ENCODE results near the gene ARRB1.

ARRB1 gene

DNA sequence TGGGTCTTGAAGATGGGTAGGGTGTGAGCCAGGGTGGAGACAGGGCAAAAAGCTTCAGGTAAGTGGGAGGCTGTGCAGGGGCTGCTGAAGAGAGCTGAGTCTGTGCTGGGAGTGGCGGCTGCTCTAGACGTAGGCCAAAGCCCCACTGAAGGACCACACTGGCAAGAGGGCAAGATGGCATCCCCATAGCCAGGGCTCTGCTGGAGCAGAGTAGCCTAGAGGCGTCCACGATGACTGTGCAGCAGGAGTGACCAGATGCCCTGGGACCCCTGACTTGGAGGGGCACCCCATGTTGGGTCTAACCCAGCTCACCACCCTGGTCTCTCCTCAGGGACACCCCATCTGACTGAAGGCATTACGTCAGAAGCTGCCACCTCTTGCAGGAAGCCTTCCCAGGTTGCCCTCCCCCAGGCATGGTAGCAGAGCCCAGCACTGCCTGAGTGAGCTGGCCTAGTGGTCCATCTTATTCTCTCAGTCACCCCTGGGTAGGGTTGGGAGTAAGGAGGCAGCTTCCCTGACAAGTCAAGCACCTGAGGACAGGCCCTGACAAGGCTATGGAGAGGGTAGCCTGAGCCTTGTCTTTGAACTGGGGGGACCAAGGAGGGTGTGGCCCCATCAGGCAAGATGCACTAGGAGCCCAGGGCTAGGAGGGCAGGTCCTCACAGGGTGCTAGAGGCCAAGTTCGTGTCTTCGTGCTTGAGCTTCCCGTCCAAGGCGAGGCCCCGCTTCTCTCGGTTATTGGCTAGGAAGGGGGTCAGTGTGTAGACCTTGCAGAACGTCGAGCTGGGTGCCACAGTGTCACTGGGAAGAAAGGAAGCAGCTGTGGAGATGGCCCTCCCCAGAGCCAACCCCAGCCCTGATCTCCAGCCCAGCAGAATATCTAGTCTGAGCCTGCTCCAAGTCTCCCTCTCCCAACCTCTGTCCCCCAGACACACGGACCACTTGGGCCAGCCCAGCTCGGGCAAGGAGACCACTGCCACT is 77.8 kb downstream of the ARRB1 start:
- no peak for DNase-seq (ENCODE audit: low read depth)

DNA sequence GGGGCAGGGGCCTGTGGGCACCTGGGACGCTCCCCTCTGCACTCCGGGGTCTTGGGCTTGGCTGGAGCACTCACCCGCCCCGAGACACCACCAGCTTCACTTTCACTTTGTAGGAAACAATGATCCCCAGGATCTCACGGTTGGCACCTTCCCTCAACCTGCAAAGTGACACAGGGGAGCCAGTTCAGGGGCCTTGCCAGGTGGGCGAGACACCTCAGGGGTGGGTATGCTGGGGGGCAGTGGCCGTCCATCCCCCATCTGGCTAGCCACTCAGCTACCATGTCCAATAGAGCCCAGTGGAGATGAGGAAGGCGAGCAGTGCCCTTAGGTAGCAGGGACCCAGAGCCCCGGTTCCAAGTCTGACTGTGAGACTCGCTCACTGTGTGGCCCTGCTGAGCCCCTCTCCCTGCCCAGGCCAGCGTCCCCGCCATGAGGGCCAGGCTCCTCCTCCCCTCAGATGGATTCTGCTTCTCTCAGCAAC is 78.6 kb downstream of the ARRB1 start:
- DNase-seq (ENCODE audit: low read depth): no peak

DNA sequence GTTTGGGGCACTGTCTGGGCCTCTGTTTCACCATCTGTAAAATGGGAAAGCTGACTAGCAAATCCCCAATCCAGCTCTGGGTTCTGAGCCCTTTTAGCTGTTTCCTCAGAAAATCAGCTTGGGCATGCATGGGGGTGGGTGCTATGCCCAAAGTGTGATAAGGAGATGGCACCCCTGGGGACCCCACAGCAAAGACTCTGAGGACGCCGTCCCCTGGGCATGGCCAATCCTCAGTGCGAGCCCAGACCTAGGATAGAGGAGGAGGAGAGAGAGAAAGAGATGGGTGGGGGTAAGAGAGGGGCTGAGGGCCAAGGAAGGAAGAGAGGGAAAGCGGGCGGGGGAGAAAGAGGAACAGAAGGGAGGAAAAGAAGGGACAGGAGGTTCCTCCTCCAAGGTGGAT is 79.1 kb downstream of the ARRB1 start:
- no peak for DNase-seq (ENCODE audit: low read depth)

DNA sequence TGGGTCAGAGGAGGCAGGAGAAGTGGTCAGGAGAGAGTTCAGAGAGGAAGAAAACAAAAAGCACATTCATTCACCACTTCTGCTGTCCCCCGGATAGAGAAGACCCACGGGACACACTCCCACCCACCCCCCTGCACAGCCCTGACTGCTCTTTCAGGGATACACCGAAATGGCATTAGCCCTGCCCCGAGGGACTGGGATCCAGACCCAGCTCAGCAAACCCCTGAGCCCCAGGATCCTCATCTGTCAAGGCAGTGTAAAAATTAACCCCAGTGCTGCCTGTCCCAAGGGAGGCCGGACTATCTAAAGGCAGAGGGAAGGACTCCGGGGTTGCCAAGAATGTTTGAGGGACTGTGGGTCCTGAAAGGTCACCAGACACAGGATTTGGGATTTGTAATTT is 79.7 kb downstream of the ARRB1 start:
- DNase-seq (ENCODE audit: low read depth): no peak

DNA sequence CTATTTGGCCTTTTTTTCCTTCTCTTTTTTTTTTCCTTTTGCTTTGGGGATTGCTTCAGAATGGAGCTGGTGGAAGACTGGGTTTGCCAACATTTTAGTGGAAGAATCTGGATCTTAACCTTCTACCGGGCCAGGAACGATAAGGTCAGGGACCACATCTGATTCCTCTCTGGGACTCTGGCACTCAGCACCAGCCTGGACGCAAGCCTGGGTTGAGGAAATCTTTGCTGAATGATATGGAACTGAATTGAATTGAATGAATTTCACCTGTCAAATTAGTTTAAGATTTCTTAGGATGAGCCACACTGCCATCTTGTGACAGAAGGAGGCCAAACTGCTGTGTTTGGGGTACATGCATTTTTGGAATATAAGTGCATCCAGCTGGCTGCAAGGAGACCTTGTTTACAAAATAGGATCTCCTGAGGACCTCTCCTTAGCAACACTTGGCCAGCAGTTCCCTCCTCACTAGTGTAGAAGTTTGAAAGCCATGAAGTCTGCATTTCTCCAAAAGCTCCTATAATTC is 80.5 kb downstream of the ARRB1 start:
- no peak for DNase-seq (ENCODE audit: low read depth)

DNA sequence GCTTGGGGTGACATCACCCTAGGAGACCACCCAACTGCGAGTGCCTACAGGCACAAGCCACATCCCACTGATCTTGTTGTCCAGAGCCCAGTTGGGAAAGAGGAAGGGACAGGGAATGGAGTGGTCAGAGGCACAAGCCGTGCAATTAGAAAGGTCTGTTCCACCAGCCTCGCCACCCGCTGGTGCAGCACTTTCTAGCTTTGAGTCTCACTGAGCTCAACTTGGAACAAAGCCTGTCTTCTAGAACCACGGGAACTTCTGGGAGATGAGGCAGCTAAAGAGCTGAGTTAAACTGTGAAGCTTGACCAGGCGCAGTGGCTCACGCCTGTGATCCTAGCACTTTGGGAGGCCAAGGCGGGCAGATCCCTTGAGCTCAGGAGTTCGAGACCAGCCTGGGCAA is 81.6 kb downstream of the ARRB1 start:
- no peak for DNase-seq (ENCODE audit: low read depth)

DNA sequence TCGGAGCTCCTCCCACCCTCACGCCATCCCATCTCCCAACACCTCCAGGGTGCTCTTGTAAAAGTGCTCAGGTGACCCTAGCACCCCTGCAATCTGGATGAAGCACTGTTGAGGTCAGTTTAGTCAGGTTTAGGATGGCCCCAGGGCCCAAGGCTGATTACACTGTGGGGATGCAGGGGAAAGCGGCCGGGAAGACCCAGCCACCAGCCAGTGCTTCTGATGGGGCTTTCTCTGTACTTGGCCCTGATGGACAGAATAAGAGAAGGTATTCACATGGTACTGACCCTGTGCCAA is 82.1 kb downstream of the ARRB1 start:
- no peak for DNase-seq (ENCODE audit: low read depth)

DNA sequence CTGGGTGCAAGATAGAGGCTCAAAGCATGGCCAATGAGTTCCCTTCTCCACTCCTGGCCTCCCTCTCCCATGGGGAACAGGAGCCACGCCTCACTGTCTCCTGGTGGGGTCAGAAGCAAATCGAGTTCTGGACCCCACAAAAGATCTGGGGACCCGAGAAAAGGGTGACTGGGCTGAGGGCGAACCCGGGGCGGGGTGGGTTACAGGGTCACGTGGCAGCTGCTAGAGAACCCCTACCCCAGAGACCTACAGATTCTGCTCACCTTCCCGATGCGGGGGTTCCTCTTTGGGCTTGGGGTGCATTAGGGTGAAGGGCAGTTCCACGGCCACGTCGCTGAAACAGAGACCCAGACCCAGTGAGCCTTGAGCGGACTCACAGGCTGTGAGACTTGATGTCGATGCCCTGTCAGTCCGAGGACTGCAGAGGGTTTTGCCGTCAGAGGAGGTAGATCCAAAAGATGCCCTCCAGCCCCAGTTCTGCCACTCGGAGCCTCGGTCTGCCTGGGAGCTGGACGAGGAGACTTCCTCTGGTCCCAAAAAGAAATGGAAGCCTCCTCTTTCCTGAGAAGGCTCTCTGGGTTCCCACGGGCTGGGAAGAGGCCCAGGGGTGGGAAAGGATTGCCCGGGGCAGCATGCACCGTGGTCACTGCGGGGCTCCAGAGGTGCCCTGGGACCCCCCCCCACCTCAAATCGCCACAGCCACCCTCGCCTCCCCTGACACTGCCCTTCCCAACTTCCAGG is 82.7 kb downstream of the ARRB1 start:
- no peak for DNase-seq (ENCODE audit: low read depth)

DNA sequence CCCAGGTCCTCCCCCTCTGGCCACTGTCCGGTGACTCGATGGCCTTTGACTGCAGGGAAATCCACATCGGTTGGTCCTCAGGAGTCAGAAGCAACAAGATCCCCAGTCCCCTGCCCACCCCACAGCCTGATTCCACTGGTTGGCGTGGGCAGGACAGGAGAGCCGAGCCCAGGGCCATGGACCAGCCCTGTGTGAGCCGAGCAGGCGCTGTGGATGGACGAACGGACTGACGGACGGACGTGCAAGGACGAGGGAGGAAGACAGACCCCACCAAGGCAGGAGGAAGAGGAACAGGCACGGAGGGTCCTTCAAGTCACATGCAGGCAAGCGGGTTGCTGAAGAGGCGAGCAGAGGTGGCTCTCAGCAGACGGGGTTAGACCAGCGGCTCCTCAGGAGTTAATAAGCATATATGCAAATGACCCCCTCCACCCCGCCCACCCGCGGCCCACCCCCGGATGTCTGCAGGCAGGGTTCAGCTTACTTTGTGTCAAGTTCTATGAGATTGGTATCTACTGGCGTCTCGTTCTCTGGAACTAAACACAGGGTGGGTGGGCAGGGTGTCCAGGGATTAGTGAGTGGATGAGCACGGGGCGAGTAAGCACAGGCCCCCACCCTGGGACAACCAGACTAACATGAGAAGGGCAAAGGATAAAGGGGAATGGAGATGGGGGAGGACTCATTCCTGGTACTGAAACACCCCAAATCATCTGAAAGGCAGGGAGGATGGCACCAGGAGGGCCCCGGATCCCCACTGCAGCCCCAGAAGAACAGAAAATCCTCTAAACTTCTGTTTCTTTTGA is 84.1 kb downstream of the ARRB1 start:
- DNase-seq (ENCODE audit: low read depth): no peak

DNA sequence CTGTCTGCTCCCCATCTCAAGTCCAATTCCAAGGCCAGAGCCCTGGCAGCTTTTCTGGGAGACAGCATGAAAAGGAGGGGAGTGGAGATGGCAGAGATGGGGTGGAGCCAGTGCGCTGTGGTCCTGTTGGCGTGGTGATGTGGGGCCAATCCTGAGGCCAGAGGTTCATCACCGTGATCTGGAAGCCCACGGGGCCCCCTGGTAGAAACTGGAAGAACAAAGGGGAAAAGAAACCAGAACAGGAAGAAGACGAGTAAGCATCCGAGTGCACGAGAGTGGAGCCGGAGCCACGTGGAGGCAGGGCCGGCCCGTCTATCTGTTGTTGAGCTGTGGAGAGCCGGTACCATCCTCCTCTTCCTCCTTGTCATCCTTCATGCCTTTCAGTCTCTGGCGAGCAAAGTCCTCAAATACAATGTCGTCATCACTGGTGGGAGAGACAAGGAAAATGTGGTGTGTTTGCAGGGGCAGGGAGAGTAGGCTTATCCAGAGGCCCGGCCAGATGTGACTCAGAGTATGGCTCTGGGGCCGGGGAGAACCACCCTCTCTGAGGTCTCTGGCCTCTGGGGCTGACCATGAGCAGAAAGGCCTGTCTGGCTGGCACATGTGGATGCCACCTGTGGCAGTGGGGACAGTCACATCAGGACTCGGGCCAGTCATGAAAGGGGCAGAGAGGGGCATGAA is 85.5 kb downstream of the ARRB1 start:
- DNase-seq (ENCODE audit: low read depth): no peak

DNA sequence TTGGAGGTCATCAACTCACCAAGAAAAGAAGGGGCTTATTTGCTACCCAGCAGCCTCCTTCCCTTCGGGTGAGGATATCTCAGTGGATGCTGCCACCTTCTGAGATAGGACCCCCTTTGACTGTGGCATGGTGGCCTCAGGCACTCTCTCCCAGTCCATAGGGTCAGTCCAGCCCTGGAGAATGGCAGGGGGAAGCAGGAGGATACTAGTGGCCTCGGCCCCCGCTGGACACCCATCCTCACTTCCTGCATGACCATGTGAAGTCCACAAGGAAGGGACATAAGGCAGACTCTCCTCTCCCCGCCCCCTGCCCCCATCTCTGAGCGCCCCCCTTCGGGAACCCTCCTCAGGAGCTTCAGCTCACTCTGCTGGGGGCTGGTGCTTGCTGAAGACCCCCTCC is 86.5 kb downstream of the ARRB1 start:
- DNase-seq (ENCODE audit: low read depth): no peak

DNA sequence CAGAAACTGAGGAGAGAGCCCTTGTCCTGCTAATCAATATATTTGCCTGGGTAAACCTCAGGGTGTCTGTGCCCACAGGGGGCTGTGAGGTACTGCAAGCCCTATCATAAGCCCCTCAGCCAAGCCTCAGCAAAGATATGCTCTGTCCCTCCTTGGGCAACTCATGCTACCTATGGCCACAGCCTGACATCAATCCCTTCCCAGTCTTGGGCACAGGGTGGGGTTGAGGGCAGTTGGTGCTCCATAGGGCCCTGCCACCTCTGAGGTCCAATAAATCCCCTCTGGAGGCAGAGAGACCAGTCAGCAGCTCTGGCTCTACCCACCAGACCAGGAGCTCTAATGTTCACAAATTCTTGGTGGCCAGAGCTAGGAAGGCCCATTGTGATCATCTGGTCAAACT is 87.1 kb downstream of the ARRB1 start:
- no peak for DNase-seq (ENCODE audit: low read depth)

DNA sequence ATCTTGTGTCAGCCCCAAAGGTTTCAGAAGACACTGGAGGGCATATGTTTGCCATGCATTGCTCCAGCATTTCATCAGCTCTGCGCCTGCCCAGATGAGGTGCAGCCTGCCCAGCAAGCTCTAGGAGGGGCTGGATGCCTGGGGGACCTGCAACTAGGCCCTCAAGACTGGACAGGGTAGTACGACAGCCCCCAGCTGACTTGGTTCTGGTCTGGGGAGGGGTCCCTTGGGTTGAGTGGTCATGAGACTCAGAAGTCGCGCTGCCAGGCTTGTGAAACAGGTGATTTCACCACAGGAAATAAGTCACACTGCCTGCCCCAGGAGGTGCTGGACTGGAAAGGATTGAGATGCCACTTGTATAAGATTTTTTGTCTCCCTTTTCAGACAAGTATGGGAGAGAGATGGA is 87.5 kb downstream of the ARRB1 start:
- DNase-seq (ENCODE audit: low read depth): no peak

DNA sequence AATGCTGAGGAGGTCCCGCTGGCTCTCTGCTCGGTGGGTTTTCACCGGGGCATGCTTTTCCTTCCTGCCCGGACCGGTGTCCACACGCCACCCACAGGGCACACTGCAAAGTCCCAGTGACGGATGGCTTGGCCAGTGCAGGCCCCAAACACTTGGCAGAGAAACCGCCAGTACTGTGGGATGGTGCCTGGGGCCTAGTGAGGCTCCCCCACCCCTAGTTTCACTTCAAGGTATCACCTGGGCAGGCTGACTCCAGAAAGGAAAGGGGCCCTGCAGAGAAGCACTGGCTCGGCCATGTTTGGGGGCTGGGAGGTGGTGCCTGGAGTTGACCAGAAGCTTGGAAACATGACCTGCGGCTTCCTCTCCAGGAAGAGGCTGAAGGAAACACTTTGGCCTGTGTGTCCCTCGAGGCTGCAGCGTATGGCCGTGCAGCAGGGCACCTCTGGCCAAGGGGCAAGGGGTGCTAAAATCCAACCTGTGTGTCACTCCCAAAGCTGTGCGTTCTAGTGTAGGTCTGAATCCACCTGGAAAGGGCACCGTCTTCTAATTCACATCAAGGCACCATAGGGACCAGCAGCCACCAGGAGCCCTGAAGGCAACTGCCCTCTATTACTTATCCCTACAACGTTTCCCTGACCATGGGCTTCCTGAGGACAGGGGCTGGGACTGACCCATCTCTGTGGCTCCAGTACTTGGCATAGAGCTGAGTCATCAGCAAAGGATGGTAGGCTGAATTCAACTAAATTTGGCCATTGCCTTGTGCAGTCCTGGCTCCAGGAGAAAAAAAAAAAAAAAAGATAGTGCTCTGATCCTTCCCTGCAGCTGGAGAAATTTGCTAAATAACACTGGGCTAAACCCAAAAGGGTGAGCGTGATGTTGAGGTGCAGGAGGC is 88.3 kb downstream of the ARRB1 start:
- DNase-seq (ENCODE audit: low read depth): no peak

DNA sequence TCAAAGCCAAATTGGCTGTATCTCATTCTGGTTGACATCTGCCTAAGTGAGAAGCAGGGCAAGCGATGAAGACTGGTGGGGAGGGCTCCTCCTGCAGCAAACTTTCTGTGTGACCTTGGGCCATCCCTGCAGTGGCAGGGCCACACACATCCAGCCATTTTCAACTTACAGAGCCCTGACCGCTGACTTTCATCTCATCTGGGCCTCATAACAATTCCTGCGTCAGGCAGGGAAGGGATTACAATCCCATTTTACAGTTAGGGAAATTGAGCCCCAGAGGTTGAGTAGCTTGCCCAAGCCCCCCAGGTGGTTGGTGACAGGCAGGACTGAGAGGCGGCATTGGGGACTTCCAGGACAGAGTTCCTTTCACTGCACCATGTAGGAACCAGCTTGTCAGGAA is 89.0 kb downstream of the ARRB1 start:
- DNase-seq (ENCODE audit: low read depth): no peak

DNA sequence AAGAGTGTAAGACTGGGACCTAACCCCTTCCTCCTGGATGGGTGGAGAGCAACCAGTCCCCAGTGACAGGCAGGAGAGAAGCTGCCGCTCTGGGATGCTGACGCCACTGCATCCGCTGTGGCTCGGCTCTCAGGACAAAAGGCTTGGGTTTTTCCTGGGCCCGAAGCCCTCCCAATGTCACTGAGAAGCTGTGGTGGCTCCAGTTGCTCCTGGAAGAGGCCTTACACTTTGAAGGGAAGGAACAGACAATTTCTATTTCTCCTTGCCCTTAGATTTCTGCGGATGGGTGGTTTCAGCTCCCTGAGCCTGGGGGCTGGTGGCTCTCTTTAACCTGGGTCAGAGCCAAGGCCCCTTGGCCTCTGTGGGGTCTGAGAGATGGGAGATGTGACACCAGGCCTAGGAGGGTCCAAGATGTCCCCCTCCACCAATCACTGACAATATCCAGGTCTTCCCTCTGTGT is 89.5 kb downstream of the ARRB1 start:
- no peak for DNase-seq (ENCODE audit: low read depth)

DNA sequence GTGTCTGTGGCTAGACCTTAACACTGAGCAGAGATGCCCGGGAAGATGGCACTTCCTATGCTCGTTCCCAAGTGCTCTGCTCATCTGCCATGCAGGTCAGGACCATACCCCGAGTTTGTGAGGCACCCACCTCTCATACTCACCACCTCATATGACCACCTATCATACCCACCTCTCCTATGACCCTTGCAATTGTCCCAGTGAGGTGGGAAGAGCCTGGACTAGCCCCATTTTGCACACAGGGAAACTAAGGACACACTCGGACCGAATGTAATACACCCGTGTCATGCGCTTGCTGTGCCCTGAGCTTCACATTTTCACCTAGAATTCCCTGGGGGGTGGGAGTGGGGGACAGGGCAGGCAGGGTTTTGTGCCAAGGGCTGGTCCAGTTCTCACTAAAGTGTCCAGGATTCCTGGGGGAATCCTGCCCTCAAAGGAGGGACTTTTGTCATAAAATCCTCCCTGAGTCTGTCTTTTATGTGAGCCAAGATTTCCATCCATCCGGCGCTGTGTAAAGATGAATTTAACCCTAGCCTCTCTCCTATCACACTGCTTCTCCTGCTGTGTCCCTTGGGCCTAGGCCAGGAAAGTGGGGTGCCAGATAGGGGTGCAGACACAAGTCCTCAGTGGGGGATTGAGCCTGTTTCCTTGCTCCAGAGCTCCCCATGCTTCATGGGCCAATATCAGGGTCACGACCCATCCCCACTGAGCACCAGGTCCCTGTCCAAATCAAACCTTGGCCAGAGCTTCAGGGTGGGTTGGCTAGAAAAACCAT is 90.9 kb downstream of the ARRB1 start:
- no peak for DNase-seq (ENCODE audit: low read depth)

DNA sequence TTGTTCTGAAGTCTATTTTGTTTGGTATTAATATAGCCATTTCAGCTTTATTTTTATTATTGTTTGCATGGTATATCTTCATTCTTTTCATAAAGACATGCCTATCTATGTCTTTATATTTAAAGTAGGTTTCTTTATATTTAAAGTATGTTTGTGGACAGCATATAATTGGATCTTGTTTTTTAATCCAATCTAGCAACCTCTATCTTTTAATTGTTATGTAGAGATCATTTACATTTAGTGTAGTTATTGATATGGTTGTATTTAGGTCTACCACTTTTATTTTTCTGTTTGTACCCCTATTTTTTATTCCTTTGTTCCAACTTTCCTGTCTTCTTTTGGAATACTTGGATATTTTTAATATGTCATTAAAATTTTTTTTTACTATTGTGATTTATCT is 97.1 kb downstream of the ARRB1 start:
- DNase-seq (ENCODE audit: low read depth): no peak

DNA sequence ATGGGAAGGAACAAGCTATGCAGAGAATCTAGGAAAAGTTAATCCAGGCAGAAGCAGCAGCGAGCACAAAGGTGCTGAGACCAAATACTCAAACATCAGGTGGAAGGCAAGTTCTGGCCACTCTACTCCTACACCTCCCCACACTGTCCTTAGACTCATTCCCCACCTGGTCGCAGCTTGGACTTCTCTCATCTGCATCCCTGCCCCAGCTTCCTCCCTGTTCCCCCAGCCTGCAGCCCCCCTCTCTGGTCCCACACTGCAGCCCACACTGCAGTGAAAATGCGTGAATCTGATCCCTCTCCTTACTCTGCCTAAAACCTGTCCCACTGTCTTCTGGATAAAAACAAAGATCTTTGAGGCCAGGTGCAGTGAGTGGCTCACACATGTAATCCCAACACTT is 101.8 kb downstream of the ARRB1 start:
- no peak for DNase-seq (ENCODE audit: low read depth)

DNA sequence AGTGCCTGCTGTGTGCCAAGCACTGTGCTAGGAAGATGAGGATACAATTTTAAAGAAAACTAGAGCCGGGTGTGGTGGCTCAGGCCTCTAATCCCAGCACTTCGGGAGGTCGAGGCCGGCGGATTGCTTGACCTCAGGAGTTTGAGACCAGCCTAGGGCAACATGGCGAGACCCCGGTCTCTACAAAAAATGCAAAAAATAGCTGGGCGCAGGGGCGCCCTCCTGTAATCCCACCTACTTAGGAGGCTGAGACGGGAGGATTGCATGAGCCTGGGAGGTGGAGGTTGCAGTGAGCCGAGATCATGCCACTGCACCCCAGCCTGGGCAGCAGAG is 102.6 kb downstream of the ARRB1 start:
- DNase-seq (ENCODE audit: low read depth): no peak

Measured in GM04503 (cell line).